ENCODE results near the gene LDB2.

DNA sequence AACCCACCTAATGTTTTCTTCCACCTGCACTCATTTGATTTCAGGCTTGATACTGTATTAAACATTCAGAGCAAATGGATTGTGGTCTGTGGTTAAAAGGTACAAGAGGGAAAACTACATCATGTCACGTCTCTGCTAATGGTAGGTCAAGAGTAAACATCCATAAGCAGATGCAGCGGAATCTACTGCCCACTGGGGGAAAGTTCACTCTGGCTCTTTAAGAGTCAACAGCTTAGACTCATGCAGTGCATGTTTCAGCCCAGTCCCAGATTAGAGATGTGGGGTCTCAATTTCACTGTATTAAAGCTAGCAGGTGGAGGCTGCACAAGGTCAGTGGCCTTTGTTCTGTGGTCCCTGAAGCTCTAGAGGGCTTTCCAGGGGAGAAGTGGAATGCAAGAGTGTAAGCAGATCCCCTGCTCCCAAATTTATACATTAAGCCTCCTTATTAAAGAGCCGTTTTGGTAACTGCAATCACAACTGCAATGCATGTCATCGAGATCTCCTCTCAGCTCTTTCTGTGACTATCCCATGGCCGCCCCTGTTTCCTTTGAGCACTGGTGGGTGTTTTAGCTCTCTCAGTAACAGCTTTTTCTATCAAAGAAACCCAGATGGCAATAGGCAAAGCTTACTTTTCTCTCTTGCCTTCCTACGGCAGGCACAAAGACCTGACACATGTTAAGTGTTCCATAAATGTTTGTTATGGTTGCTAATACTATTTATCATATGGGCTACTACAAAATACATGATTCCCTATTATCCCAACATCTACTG lies 53.4 kb downstream of the LDB2 start:
- TF ChIP-seq ZNF274 (IDR thresholded peaks at IDR 0.05; ENCODE audit: low read depth, low read length): no peak
- no peak for TF ChIP-seq SUZ12 (IDR thresholded peaks at IDR 0.05; ENCODE audit: extremely low read depth, insufficient read depth, insufficient read length)

All from NT2/D1 (cell line).